GM18868 (cell line): ENCODE data around the gene MTA3.

Experiments used
- ATAC-seq: cut with Tn5 transposase; IDR thresholded peaks from one replicate; pipeline ENCODE4 v1.9.1; 2021; ENCODE audit warnings: mild to moderate bottlenecking, moderate library complexity; ENCODE audit not compliant: unreplicated experiment

Gene MTA3

DNA sequence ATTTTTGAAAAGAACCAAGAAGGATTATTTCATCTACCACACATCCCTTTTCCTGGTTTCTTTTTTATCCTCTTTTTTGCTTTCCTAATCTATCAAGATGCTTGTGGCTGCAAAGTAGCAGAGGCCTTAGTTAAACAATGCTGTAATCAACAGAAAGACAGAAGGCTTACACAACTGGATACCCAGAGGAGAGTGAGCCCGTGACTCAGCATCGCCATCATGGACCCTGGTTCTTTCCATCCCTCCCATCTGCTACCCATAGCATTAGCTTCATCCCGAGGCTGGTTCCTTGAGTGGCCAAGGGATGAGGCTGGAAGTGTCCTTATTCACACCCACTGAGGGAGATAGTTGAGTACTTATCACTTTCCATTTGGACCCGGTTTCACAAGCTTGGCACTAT lies 231.4 kb downstream of the MTA3 start:
- no peak for ATAC-seq

DNA sequence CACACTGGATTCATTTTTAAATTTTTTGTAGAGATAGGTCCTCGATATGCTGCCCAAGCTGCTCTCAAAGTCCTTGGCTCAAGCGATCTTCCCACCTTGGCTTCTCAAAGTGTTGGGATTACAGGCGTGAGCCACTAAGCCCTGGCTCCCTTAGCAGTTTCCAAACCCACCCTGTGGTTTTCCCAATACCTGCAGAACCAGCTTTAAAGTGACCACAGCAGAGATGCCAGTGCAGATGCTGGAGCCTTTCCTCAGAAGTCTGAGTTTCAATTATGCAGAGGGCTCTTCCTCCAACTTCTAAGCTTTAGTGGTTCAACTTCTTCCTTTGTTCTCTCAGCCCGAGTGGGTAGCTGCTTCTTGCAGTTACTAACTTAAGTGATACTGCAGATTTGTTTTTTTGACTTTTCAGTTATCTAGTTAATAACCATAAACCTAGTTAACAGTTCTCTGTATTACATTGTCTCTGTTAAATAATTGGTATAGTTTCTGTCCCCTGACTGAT lies 232.1 kb downstream of the MTA3 start:
- ATAC-seq: no peak

DNA sequence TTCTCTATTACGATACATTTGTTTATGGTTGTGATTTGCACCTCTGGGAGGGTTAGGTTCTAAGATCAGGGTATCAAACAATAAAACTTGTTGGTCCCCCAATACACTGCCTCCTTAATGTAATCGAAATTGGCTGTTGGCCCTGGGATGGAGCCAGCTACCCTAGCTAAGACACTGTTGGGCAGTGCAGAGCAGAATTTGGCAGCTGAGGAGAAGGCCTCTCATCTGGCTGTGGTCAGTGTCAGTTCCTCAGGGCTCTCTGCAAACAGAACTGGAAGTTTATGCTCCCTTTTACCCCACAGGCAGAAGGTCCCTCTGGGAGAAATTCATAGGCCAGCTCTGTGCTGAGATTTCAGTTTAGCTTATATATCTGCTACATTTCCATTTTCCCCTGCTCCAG lies 232.5 kb downstream of the MTA3 start:
- ATAC-seq: no peak

DNA sequence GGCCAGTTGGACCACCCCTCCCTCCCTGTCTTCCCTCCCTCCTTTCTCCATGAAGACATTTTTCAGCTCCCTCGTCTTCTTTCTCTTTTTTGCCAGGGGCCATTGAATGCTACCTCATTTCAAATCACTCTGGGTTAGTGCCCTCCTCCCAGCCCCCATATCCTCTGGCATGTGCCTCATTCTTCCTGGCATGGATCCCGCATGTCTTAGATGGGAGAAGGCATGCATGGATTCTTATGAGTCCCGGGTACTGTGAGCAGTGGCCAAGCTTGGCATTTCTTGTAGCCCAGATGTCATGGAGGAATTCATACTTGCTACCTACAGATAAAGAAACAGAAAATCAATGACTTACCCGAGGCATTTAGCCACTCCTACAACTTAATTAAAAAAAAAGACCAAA lies 232.9 kb downstream of the MTA3 start:
- no peak for ATAC-seq

DNA sequence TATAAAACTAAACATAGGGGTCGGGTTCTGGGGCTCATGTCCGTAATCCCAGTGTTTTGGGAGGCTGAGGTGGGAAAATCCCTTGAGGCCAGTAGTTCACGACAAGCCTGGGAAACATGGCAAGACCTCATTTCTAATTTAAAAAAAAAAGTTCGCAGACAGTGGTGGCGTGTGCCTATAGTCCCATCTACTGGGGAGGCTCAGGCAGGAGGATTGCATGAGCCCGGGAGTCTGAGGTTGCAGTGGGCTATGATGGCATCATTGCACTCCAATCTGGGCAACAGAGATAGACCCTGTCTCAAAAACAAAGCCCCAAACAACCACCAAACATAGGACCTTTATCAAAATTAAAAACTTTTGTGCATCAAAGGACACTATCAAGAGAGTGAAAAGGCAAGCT lies 233.7 kb downstream of the MTA3 start:
- ATAC-seq: no peak

DNA sequence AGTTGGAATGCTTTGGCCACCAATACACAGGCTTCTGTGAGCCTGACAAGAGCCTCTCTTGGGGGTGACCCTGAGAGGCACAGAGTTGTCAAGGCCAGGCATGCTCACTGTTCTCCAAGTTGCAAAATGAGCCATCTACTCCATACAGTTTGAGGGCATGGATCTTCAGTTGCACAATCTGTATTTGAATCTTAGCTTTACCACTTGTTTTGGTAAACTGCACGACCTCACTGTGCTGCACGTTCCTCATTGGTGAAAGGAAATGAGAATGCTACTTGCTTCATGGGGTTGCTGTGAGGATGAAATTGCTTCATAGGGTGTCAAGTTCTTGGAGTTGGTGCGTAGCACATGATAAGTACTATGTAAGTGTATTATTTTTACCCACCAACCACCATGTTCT lies 235.9 kb downstream of the MTA3 start:
- no peak for ATAC-seq

DNA sequence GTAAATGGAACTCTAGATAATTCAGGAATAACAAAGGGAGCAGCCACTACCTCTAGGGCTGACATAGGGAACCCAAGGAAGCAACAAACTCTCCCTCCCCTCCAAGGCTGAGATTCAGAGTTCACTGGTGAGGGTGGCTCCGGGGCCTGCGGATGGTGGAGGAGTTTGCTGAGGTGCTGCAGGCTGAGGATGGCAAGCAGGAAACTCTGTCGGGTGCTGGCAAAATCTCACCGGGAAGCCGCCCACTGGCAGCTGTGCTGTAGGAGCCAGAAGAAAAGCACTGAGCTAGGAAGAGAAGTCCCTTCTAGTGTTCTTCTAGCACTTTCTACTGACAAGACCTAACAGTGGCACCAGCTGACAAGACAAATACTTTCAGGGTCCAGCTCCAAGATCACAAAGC lies 236.5 kb downstream of the MTA3 start:
- ATAC-seq: no peak
